GM12892 (cell line): Measurements from ENCODE around the gene PPIC.

Experiments
- POLR2A ChIP-seq: IDR thresholded peaks from 2 replicates; pipeline ENCODE4 v1.6.1; 2011; ENCODE audit warnings: low read depth, low read length, control low read depth
- POLR2AphosphoS5 ChIP-seq: IDR thresholded peaks from 2 replicates; pipeline ENCODE4 v1.6.1; 2011; ENCODE audit warnings: low read depth, low read length, control low read depth
- TAF1 ChIP-seq: IDR thresholded peaks from 2 replicates; pipeline ENCODE4 v1.6.1; 2011; ENCODE audit warnings: low read depth, mild to moderate bottlenecking, control low read depth, low read length, borderline replicate concordance

DNA sequence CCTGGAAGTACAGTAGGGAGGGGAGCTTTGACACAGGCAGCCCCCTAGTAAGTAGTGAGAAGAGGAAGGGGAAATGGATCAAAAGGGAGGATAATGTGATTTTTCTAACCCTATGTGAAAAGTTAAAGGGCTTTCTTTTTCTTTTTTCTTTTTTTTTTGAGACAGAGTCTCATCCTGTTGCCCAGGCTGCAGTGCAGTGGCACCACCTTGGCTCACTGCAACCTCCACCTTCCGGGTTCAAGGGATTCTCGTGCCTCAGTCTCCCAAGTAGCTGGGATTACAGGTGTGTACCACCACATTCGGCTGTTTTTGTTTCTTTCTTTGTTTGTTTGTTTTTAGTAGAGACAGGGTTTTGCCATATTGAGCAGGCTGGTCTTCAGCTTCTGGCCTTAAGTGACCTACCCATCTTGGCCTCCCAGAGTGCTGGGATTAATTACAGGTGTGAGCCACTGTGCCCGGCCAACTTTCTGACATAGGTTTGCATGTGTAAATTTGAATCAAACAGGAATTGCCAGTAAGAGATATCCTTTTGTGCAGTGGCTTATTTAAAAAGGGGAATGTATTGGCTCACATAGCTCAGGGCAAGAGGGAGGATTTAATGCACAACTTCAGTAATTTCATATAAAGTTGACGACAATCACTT lies 39.1 kb upstream of the PPIC start:
- TF ChIP-seq POLR2A (no peak), POLR2AphosphoS5 (no peak), TAF1 (no peak)
